ENCODE measurements around the gene OR5K3.

- no peak for TF ChIP-seq EZH2phosphoT487 (IDR thresholded peaks at IDR 0.05; ENCODE audit: borderline replicate concordance, low read length)
- no peak for TF ChIP-seq CTCF (IDR thresholded peaks at IDR 0.05; ENCODE audit: low read depth, low read length, poor library complexity, severe bottlenecking)
Observed at GRCh38 chr3:98371186-98371585, 19.3 kb upstream of the OR5K3 start.

All from DOHH2 (cell line).